ENCODE results near the gene PDILT. TPM values are rescaled to one million over a fixed set of nuclear protein-coding genes. Genes with fewer than 3 reads are reported as not detected.
A peak's percentile ranks its signal among the peaks of the same experiment; 100 is the strongest.

PDILT gene
- total RNA-seq, 2 donors from 2014 or later: not detected

DNA sequence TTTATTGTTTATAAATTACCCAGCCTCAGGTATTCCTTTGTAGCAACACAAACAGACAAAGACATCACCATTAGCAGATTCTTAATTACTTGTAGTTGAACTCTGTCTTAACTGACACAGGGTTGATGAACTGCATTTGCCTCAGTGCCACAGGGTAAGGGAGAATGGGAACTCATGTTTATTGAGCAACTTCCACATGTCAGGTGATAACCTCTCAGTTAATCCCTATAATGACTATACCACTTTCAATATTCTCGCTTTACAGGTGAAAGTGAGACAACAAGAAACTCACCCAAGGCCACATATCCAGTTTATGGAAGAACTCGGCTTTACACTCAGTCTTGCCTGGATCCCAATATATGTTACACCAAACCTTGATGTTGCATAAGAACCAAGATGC, 8.6 kb downstream of the PDILT start:
- Mint-ChIP-seq H3K4me3 (no peak overlapping the region), H3K4me1 (ENCODE audit: low read depth in 2 of 2) (no peaks in the 10 kb centered on the region), H3K36me3 (no peaks in the 10 kb centered on the region), H3K9me3 (no peaks in the 10 kb centered on the region), H3K27ac (no peak overlapping the region), H3K27me3 (no peaks in the 10 kb centered on the region)
- DNase-seq (ENCODE audit: low spot score) (no peak), ATAC-seq (no peak)

DNA sequence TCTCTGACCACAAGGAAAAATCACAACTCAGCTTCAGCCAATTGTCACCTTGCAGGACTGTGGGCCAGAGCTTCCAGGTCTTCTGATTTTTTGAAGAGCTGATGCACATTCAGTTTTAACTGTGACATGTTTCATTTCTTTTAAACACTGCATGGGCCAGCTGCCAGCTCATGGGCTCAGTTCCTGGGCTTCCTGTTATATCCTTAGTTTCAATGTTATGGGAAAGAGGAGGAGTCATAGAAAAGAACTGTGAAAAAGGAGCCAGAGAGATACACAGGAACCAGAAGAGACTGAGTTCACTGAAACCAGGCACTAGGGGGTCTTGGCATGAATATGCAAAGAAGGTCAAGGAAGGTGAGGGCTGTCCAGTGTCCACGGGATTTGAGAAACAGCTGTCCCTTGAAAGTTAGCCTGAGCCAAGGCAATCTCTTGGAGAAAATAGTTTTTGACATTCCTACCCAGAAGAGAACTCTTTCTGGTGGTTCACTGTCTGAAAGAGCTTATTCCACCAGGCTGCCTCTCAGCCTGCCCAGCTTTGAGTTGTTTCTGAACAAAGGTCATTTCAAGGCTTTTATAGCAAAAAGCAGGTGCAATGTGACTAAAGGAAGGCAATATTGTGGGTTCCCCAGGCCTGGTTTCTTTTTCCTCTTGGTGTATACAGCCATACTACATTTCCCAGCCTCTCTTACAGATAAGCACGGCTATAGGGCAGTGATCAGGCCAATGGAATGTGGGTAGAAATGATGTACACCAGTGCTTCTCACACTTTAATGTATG, 10.5 kb downstream of the PDILT start:
- H3K4me3 Mint-ChIP-seq: no peak overlapping the region
- H3K4me1 Mint-ChIP-seq (ENCODE audit: low read depth in 2 of 2): no peaks in the 10 kb centered on the region
- DNase-seq (ENCODE audit: low spot score) (no peak), ATAC-seq (no peak)
- no peak overlapping the region for H3K27ac Mint-ChIP-seq
- H3K9me3 Mint-ChIP-seq: no peaks in the 10 kb centered on the region
- no peaks in the 10 kb centered on the region for H3K36me3 Mint-ChIP-seq
- H3K27me3 Mint-ChIP-seq: no peaks in the 10 kb centered on the region

DNA sequence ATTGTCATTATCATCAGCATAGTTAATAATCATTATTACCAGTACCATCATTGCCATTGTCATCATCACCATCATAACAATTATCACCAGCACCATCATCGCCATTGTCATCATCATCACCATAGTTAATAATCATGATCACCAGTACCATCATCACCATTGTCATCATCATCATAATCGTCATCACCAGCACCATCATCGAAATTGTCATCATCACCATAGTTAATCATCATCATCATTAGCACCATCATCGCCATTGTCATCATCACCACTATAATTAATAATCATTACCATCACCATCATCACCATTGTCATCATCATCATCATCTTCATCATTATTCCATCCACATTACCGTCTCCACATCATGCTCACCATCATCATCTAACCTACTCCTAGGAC, 13.5 kb downstream of the PDILT start:
- Mint-ChIP-seq H3K36me3 (no peaks in the 10 kb centered on the region), H3K4me3 (no peak overlapping the region), H3K27me3 (peaks cover 11 to 15% of the 10 kb centered on the region in 2 donors), H3K27ac (no peak overlapping the region), H3K4me1 (ENCODE audit: low read depth in 2 of 2) (peaks cover 0 to 3% of the 10 kb centered on the region in 2 donors), H3K9me3 (no peaks in the 10 kb centered on the region)
- no peak for ATAC-seq
- DNase-seq (ENCODE audit: low spot score): no peak

- H3K27ac Mint-ChIP-seq: no peak overlapping the region
- H3K36me3 Mint-ChIP-seq: no peaks in the 10 kb centered on the region
- DNase-seq (ENCODE audit: low spot score) (no peak), ATAC-seq (no peak)
- peaks cover 11 to 15% of the 10 kb centered on the region in 2 donors for H3K27me3 Mint-ChIP-seq
- H3K4me1 Mint-ChIP-seq (ENCODE audit: low read depth in 2 of 2): peaks cover 0 to 3% of the 10 kb centered on the region in 2 donors
- H3K9me3 Mint-ChIP-seq: no peaks in the 10 kb centered on the region
- H3K4me3 Mint-ChIP-seq: no peak overlapping the region
These were observed 15.7 kb downstream of the PDILT start for GRCh38 chr16:20388854-20389253.

GRCh38 chr16:20387978-20388377, 16.6 kb downstream of the PDILT start:
- no peak for DNase-seq (ENCODE audit: low spot score)
- Mint-ChIP-seq H3K4me3 (no peak overlapping the region), H3K27ac (no peak overlapping the region), H3K9me3 (no peaks in the 10 kb centered on the region), H3K4me1 (ENCODE audit: low read depth in 2 of 2) (peaks cover 0 to 5% of the 10 kb centered on the region in 2 donors), H3K27me3 (peaks cover 11 to 15% of the 10 kb centered on the region in 2 donors), H3K36me3 (no peaks in the 10 kb centered on the region)
- ATAC-seq: no peak

- H3K36me3 Mint-ChIP-seq: no peaks in the 10 kb centered on the region
- no peak overlapping the region for H3K4me3 Mint-ChIP-seq
- peaks cover 0 to 5% of the 10 kb centered on the region in 2 donors for H3K4me1 Mint-ChIP-seq (ENCODE audit: low read depth in 2 of 2)
These were observed 18.4 kb downstream of the PDILT start for GRCh38 chr16:20385844-20386832.

GRCh38 chr16:20383106-20384029, 21.2 kb downstream of the PDILT start:
- Mint-ChIP-seq H3K36me3 (no peaks in the 10 kb centered on the region), H3K4me1 (ENCODE audit: low read depth in 2 of 2) (peaks cover 0 to 5% of the 10 kb centered on the region in 2 donors), H3K9me3 (no peaks in the 10 kb centered on the region), H3K4me3 (no peak overlapping the region), H3K27ac (no peak overlapping the region), H3K27me3 (peaks cover 18 to 21% of the 10 kb centered on the region in 2 donors)
- DNase-seq (ENCODE audit: low spot score) (no peak), ATAC-seq (peak; percentile 53 to 63)

More at GRCh38 chr16:20385844-20386832, 18.4 kb downstream of the PDILT start:
- ATAC-seq (no peak), DNase-seq (ENCODE audit: low spot score) (no peak)
- Mint-ChIP-seq H3K27me3 (peaks cover 11 to 15% of the 10 kb centered on the region in 2 donors), H3K27ac (no peak overlapping the region), H3K9me3 (no peaks in the 10 kb centered on the region)

- no peak overlapping the region for H3K27ac Mint-ChIP-seq
- no peak for DNase-seq (ENCODE audit: low spot score)
- H3K27me3 Mint-ChIP-seq: peaks cover 18% of the 10 kb centered on the region in 2 donors
- no peaks in the 10 kb centered on the region for H3K36me3 Mint-ChIP-seq
- peaks cover 0 to 5% of the 10 kb centered on the region in 2 donors for H3K4me1 Mint-ChIP-seq (ENCODE audit: low read depth in 2 of 2)
- no peak for ATAC-seq
- no peak overlapping the region for H3K4me3 Mint-ChIP-seq
- H3K9me3 Mint-ChIP-seq: no peaks in the 10 kb centered on the region
These were observed 22.2 kb downstream of the PDILT start for GRCh38 chr16:20382202-20382948.

- Mint-ChIP-seq H3K27ac (no peak overlapping the region), H3K4me3 (no peak overlapping the region), H3K27me3 (peaks cover 16 to 17% of the 10 kb centered on the region in 2 donors), H3K36me3 (no peaks in the 10 kb centered on the region), H3K4me1 (ENCODE audit: low read depth in 2 of 2) (peaks cover 0 to 3% of the 10 kb centered on the region in 2 donors), H3K9me3 (no peaks in the 10 kb centered on the region)
- ATAC-seq (no peak), DNase-seq (ENCODE audit: low spot score) (no peak)
These were observed 23.8 kb downstream of the PDILT start for GRCh38 chr16:20380782-20381181.

DNA sequence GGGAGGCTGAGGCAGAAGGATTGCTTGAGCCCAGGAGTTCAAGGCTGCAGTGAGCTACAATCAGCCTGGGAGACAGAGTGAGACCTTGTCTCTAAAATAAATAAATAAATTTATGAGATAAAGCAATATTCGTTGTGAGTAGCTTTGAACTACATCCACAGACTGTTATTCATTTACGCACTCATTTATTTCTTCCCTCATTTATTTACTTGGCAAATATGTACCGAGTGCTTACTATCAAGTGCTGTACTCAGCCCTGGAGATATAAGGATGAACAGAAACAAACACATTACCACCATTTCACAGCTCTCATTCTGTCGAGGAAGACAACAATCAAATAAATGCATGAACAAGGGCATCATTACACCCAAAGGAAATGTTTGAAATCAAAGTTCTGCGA, 27.4 kb downstream of the PDILT start:
- no peaks in the 10 kb centered on the region for H3K4me1 Mint-ChIP-seq (ENCODE audit: low read depth in 2 of 2)

GRCh38 chr16:20372701-20373100, 31.8 kb downstream of the PDILT start:
- ATAC-seq: no peak

More for the DNA sequence above, 27.4 kb downstream of the PDILT start:
- ATAC-seq (no peak), DNase-seq (ENCODE audit: low spot score) (no peak)
- Mint-ChIP-seq H3K4me3 (no peak overlapping the region), H3K27me3 (peaks cover 19 to 36% of the 10 kb centered on the region in 2 donors), H3K27ac (no peak overlapping the region), H3K36me3 (no peaks in the 10 kb centered on the region), H3K9me3 (no peaks in the 10 kb centered on the region)

DNA sequence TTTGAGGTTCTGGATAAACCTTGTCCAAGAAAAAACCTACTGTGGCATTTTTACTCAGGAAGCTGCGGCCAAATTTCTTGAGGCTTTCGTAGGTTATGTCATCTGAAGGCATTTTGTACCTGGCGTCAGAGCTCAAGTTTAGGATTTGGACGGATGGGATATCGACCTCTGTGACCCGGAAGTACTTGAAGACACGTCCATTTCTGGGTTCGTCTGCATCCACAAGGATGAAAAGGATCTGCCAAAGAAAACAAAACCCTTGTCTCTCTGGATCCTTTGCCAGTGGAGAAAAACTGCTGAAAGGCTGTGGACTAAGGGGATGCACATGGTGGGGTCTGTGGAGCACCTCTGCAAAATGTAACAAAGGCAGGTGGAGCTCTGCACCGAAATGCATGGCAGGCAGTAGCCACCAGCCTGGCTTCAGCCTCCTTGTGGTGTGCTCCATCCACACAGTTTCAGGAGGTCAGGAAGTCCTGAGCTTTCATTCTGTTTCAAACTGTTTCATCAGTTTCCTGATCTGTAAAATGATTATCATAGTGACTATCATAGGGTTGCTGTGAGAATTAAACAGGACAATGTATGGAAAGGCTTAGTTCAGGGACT, 35.0 kb downstream of the PDILT start:
- H3K27ac Mint-ChIP-seq: no peak overlapping the region
- H3K27me3 Mint-ChIP-seq: peaks cover 22 to 46% of the 10 kb centered on the region in 2 donors
- no peak for ATAC-seq

More at GRCh38 chr16:20372701-20373100, 31.8 kb downstream of the PDILT start:
- no peaks in the 10 kb centered on the region for H3K4me1 Mint-ChIP-seq (ENCODE audit: low read depth in 2 of 2)
- H3K9me3 Mint-ChIP-seq: no peaks in the 10 kb centered on the region
- no peak overlapping the region for H3K4me3 Mint-ChIP-seq
- no peaks in the 10 kb centered on the region for H3K36me3 Mint-ChIP-seq
- no peak overlapping the region for H3K27ac Mint-ChIP-seq
- DNase-seq (ENCODE audit: low spot score): no peak
- H3K27me3 Mint-ChIP-seq: peaks cover 23 to 49% of the 10 kb centered on the region in 2 donors

More for the DNA sequence above, 35.0 kb downstream of the PDILT start:
- H3K4me3 Mint-ChIP-seq: no peak overlapping the region
- H3K36me3 Mint-ChIP-seq: no peaks in the 10 kb centered on the region
- DNase-seq (ENCODE audit: low spot score): no peak
- H3K4me1 Mint-ChIP-seq (ENCODE audit: low read depth in 2 of 2): no peaks in the 10 kb centered on the region
- no peaks in the 10 kb centered on the region for H3K9me3 Mint-ChIP-seq

All from natural killer cell treated with Interleukin-12 subunit alpha and Interleukin-12 subunit beta and Interleukin-15 and Interleukin-18, amount 100 ng/mL, for 72 hours (primary cell).